Adipocyte (in vitro differentiated cells): Measurements from ENCODE around the gene NTRK2.

Experiments
- DNase-seq: peaks from one replicate; pipeline ENCODE4 v3.0.0-alpha.2; 2015; ENCODE audit warnings: low read depth
- H3K27me3 ChIP-seq: replicated peaks from 2 replicates; pipeline ENCODE4 v1.7.0; 2013; ENCODE audit warnings: mild to moderate bottlenecking, low read length, moderate library complexity; ENCODE audit not compliant: control insufficient read depth, insufficient read depth
- H3K36me3 ChIP-seq: 2 replicates; pipeline ENCODE4 v1.7.0; 2013; ENCODE audit warnings: low read length, mild to moderate bottlenecking, moderate library complexity; ENCODE audit not compliant: control insufficient read depth, insufficient read depth, severe bottlenecking
- H3K4me1 ChIP-seq: 2 replicates; pipeline ENCODE4 v1.7.0; 2013; ENCODE audit warnings: mild to moderate bottlenecking, low read length, moderate library complexity; ENCODE audit not compliant: control insufficient read depth, insufficient read depth
- H3K4me3 ChIP-seq: 2 replicates; pipeline ENCODE4 v1.7.0; 2013; ENCODE audit warnings: mild to moderate bottlenecking, low read length, moderate library complexity
- H3K9ac ChIP-seq: 2 replicates; pipeline ENCODE4 v1.7.0; 2013; ENCODE audit warnings: mild to moderate bottlenecking, low read length, moderate library complexity
- H3K9me3 ChIP-seq: 2 replicates; pipeline ENCODE4 v1.7.0; 2013; ENCODE audit warnings: mild to moderate bottlenecking, low read length, moderate library complexity; ENCODE audit not compliant: control insufficient read depth

NTRK2 gene

DNA sequence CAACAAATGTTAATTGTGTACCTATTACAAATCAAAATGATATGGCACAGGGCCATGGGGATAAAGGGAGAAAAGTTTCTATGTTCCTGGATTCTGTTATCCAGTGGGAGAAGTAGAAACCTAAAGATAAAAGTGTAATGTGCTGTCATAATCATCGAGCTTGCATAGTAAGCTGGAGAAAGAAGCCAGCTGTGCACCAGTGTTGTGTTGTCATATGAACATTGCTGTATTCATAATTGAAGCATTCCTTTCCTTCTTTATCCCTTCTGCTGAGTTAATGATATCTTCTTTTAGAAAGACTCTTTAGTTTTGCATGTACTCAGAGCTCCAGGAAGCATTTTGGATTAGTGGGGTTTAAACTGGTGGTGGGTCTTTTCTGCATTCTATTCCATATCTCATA lies 39.5 kb downstream of the NTRK2 start:
- Histone ChIP-seq H3K4me1 (peaks cover 24% of the 10 kb centered on the region), H3K4me3 (no peak overlapping the region), H3K9ac (no peak overlapping the region), H3K36me3 (no peaks in the 10 kb centered on the region), H3K27me3 (peaks cover 5% of the 10 kb centered on the region), H3K9me3 (no peaks in the 10 kb centered on the region)
- DNase-seq: no peak

DNA sequence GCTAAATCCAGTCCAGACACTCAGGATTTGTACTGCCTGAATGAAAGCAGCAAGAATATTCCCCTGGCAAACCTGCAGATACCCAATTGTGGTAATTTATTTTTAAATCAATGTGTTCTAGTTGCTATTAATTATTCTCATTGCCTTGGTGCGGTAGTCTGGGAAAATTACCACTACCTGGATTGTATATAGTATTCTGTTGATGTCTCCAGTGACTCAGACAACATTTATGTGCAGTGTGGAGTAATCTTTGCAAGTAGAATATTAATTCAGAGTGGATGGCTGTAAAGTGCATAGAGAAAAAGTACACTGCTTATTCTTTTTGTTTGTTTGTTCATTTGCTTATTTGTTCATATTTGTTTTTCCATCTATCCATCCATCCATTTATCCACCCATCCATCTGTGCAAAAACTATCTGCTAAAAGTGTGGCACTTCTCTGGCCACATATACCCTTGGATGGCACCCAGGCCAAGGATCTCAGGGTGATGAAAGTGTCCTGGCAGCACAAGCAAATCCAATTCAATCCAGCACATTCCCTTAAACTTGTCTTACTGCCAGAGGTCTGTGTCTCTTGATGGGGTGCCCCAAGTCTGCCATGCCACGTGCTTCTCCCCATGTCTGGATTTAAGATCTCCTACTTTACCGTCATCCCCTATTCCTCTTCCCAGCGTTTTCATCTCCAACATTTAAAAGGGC lies 41.3 kb downstream of the NTRK2 start:
- Histone ChIP-seq H3K9me3 (no peaks in the 10 kb centered on the region), H3K4me3 (no peak overlapping the region), H3K27me3 (no peaks in the 10 kb centered on the region), H3K9ac (no peak overlapping the region), H3K36me3 (no peaks in the 10 kb centered on the region), H3K4me1 (peaks cover 24% of the 10 kb centered on the region)
- no peak for DNase-seq

DNA sequence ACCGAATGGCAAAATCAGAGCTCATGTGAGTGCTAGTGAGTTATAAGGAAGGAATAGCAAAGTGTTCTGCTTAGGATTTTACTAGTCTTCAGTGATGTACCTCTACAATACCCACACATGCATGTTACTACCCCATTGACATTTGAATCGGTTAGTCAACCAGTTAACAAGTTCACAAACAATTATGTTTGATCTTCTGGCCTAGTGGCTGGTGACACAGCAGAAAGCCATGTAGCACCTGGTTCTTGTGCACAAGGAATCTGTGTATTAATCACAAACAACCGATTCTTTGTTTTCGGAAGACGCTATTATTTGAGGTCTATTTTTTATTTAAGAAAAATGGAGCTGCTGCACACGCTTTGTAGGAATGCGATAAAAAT lies 41.9 kb downstream of the NTRK2 start:
- Histone ChIP-seq H3K9ac (peak overlapping the region; percentile 1), H3K9me3 (no peaks in the 10 kb centered on the region), H3K36me3 (no peaks in the 10 kb centered on the region), H3K4me1 (peaks cover 24% of the 10 kb centered on the region), H3K4me3 (no peak overlapping the region), H3K27me3 (no peaks in the 10 kb centered on the region)
- no peak for DNase-seq

DNA sequence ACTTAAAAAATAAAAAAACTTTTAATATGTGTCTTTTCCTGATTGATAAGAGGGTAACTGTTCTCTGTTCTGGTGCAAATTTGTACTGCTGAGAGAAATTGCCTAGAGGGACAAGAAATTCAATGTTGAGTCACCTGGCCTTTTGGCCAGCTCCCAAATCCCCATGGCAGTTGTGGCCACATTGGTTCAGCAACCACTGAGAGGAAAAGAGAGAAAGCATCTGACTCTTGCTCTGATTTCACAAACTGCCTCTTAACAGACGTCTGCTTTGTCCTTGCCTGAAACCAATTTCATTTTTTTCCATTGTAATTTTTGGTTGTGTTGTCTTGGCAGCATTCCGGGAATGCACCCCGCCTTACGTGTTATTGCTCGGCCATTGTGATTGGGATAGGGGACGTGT lies 42.4 kb downstream of the NTRK2 start:
- Histone ChIP-seq H3K9ac (peak overlapping the region; percentile 1), H3K27me3 (no peaks in the 10 kb centered on the region), H3K36me3 (no peaks in the 10 kb centered on the region), H3K4me1 (peaks cover 24% of the 10 kb centered on the region), H3K9me3 (no peaks in the 10 kb centered on the region), H3K4me3 (no peak overlapping the region)
- peak; percentile 7 for DNase-seq

DNA sequence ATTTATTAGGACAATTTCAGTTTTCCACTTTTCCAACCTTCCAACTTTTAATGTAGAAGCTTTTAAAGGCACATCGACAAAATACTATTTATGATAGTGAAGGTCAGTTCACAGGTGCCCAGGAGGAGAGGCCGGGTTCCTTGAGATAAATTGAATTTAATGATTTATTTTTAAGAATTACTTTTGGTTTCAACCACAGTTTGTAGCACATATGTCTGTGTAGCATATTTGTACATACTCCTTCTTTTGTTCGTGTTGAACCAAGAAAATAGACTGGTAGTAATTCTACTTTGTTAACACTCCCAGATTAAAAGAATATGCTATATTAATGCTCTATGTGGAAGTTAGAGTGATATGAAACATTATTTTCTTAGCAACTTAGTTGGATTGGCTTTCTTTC lies 46.7 kb downstream of the NTRK2 start:
- no peak for DNase-seq
- Histone ChIP-seq H3K27me3 (no peaks in the 10 kb centered on the region), H3K9me3 (no peaks in the 10 kb centered on the region), H3K4me1 (peaks cover 14% of the 10 kb centered on the region), H3K9ac (no peak overlapping the region), H3K4me3 (no peak overlapping the region), H3K36me3 (no peaks in the 10 kb centered on the region)

DNA sequence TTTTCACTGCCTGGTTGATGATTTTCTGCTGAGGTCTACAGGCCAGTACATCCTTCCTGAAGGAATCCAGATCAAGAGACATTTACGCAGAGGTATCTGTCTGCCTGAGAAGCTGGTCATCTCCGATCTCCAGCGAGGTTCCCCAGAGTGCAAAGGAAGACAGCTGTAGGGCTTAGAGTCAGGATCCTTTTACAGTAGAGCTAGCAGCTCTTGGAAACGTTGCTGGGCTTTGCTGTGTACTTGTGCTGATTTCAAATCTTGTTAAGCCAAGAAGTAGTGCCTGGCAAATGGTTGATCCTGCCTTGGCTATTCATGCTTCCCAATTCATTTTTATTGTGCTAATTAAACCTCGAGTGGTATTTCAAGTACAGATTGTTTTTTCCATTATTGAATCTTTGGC lies 48.9 kb downstream of the NTRK2 start:
- H3K9ac ChIP-seq: no peak overlapping the region
- H3K4me1 ChIP-seq: no peaks in the 10 kb centered on the region
- no peaks in the 10 kb centered on the region for H3K9me3 ChIP-seq
- H3K36me3 ChIP-seq: no peaks in the 10 kb centered on the region
- H3K4me3 ChIP-seq: no peak overlapping the region
- DNase-seq: no peak
- H3K27me3 ChIP-seq: no peaks in the 10 kb centered on the region

DNA sequence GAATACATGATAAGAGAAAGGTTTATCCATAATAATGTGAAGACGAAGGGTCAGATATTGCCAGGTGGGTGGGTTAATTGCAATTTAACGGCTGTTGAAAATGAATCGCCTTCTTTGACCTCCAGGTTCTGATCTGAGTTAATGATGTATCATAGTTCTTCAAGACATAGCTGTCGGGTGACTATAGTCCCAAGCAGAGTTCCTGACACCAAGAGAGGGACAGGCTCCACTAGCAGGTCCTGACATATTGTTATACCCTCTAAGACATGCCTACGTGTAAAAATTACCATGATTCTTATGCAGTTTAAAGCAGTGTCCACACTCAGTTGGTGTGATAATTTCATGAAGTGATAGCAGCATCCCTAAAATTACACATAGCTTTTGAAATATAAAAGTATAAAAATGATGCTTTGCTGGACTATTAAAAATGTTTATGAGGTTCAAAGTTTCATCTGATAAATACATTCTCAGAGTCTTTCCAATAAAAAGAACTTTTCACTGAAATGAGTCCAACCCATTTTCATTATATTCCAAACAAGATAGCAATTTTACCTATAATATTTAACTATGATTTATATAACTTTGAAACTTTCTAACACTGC lies 53.0 kb downstream of the NTRK2 start:
- Histone ChIP-seq H3K4me1 (no peaks in the 10 kb centered on the region), H3K27me3 (no peaks in the 10 kb centered on the region), H3K9me3 (no peaks in the 10 kb centered on the region), H3K36me3 (no peaks in the 10 kb centered on the region), H3K9ac (no peak overlapping the region), H3K4me3 (no peak overlapping the region)
- DNase-seq: no peak

DNA sequence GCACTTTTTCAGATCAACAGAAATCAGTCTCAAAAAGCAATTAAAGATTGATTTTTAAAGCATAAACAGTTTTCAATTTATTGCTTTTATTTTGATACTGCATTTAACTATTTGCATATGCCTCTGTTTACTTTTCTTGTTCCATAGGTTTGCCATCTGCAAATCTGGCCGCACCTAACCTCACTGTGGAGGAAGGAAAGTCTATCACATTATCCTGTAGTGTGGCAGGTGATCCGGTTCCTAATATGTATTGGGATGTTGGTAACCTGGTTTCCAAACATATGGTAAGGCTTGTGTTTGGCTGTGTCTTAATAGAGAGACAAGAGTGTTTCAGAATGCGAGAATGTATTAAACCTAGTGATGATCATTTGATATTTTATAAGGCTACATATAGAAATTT lies 53.9 kb downstream of the NTRK2 start:
- Histone ChIP-seq H3K9me3 (no peaks in the 10 kb centered on the region), H3K4me3 (no peak overlapping the region), H3K9ac (no peak overlapping the region), H3K4me1 (no peaks in the 10 kb centered on the region), H3K27me3 (no peaks in the 10 kb centered on the region), H3K36me3 (no peaks in the 10 kb centered on the region)
- DNase-seq: no peak

DNA sequence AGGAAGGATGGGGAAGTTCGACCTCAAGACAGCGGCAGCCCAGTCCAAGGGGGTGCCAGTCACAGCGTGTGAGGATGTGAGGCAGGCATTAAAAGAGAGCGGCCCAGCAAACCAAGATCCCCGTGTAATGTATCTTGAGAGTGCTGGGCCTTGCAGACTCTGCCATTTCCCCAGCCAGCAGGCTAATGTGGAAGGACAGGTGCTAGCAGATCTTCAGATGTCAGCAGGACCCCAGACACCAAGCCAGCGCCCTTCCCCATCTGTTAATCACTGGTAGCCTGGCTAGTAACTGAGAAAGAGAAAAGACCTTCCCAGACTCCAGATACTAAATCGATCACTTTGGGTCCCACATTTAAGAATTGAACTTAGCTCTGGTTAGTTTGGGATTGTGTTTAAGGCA lies 62.2 kb downstream of the NTRK2 start:
- no peak for DNase-seq
- Histone ChIP-seq H3K4me3 (no peak overlapping the region), H3K9ac (no peak overlapping the region), H3K36me3 (no peaks in the 10 kb centered on the region), H3K27me3 (no peaks in the 10 kb centered on the region), H3K4me1 (no peaks in the 10 kb centered on the region), H3K9me3 (no peaks in the 10 kb centered on the region)

DNA sequence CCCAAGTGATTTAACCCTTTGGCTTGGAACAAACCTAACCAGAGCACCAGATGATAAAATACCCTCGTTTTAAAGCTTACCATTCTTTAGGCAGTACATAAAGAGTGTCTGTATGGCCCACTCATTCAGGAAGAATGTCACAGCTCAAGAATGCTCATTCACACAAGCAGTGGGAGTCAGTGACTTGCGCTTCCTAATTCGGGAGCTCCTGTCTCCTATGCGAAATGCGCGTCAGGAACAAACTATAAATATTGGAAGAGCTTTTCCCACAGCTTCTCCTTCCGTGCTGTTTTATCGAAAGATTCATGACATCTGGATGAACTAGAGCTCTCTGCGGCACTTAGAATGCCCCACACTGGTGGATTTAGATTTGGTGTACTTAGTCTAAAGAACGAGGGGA lies 66.6 kb downstream of the NTRK2 start:
- no peak for DNase-seq
- H3K4me1 ChIP-seq: no peaks in the 10 kb centered on the region
- H3K9me3 ChIP-seq: no peaks in the 10 kb centered on the region
- no peak overlapping the region for H3K4me3 ChIP-seq
- H3K27me3 ChIP-seq: no peaks in the 10 kb centered on the region
- no peak overlapping the region for H3K9ac ChIP-seq
- no peaks in the 10 kb centered on the region for H3K36me3 ChIP-seq

DNA sequence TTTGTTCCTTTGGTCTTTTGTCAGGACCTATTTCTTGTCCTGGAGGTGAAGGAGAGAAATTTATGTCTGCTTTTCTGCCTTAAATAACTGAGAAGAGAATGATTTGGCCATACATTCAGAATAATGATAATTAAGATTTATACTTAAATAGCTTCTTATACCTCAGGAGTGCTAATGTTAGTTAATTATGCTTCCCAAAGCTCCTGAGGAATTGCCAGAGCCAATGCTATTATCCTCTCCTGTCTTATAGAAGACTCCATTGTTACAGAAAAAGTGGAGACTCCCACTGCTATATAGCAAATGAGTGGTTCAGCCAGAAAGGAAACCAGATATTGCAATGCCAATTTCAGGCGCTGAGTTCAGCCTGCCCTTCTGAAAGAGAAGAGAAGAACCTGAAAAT lies 67.0 kb downstream of the NTRK2 start:
- DNase-seq: no peak
- no peaks in the 10 kb centered on the region for H3K27me3 ChIP-seq
- H3K4me1 ChIP-seq: no peaks in the 10 kb centered on the region
- H3K9ac ChIP-seq: no peak overlapping the region
- H3K36me3 ChIP-seq: no peaks in the 10 kb centered on the region
- H3K9me3 ChIP-seq: no peaks in the 10 kb centered on the region
- H3K4me3 ChIP-seq: no peak overlapping the region

DNA sequence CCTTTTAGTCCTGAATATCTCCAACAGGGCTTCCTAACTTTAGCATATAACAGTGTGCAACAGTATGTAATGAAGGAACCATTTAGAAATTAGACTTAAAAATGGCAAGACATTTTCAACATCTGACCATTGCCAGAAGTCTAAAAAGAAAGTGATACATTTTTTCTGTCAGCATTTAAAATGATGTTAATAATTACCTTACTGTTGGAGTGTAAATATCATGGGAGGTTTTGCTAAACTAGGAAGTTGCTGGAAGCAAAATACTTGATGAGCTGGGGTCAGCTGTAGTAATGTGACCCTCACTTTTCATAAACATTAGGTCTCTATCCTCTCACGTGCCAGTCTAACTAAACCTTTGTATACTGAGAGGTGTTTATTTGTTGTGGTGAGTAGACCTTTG lies 68.8 kb downstream of the NTRK2 start:
- Histone ChIP-seq H3K9ac (no peak overlapping the region), H3K4me3 (no peak overlapping the region), H3K9me3 (no peaks in the 10 kb centered on the region), H3K36me3 (no peaks in the 10 kb centered on the region), H3K4me1 (no peaks in the 10 kb centered on the region), H3K27me3 (no peaks in the 10 kb centered on the region)
- DNase-seq: no peak
